Neural progenitor cell (in vitro differentiated cells): ENCODE measurements around the gene TMEM98. TPM values are rescaled to one million over a fixed set of nuclear protein-coding genes. Genes with fewer than 3 reads are reported as not detected.

Experiments
- DNase-seq: peaks from one replicate; pipeline ENCODE4 v3.0.0-alpha.2; 2016; ENCODE audit warnings: low spot score
- H2AFZ ChIP-seq: fragments of 200-600 bp; sonication (generic); replicated peaks from 2 replicates; pipeline ENCODE4 v1.6.1; 2016; ENCODE audit warnings: antibody characterized with exemption
- H3F3A ChIP-seq: fragments of 200-600 bp; sonication (generic); 2 replicates; pipeline ENCODE4 v1.6.1; 2016; ENCODE audit warnings: antibody characterized with exemption, low read depth
- H3K27ac ChIP-seq: fragments of 200-600 bp; sonication (generic); 2 replicates; pipeline ENCODE4 v1.5.1; 2016; ENCODE audit warnings: mild to moderate bottlenecking
- H3K27me3 ChIP-seq: fragments of 200-600 bp; sonication (generic); 2 replicates; pipeline ENCODE4 v1.6.1; 2016; ENCODE audit warnings: mild to moderate bottlenecking, moderate library complexity
- H3K36me3 ChIP-seq: fragments of 200-600 bp; sonication (generic); 2 replicates; pipeline ENCODE4 v1.5.1; 2016
- H3K4me1 ChIP-seq: fragments of 200-600 bp; sonication (generic); 2 replicates; pipeline ENCODE4 v1.6.1; 2016; ENCODE audit warnings: mixed run types
- H3K4me2 ChIP-seq: fragments of 200-600 bp; sonication (generic); 2 replicates; pipeline ENCODE4 v1.6.1; 2016
- H3K4me3 ChIP-seq: fragments of 200-600 bp; sonication (generic); 2 replicates; pipeline ENCODE4 v1.5.1; 2016
- H3K79me2 ChIP-seq: fragments of 200-600 bp; sonication (generic); 2 replicates; pipeline ENCODE4 v1.6.1; 2016; ENCODE audit warnings: low read depth
- H3K9ac ChIP-seq: fragments of 200-600 bp; sonication (generic); 2 replicates; pipeline ENCODE4 v1.6.1; 2016
- H3K9me3 ChIP-seq: fragments of 200-600 bp; sonication (generic); 2 replicates; pipeline ENCODE4 v1.5.1; 2016; ENCODE audit warnings: low read depth
- H4K20me1 ChIP-seq: fragments of 200-600 bp; sonication (generic); 2 replicates; pipeline ENCODE4 v1.6.1; 2016; ENCODE audit warnings: low read depth
- H3K27ac Mint-ChIP-seq: 3 replicates; pipeline ENCODE4 v1.8.0; 2021; ENCODE audit warnings: mixed read lengths
- H3K27me3 Mint-ChIP-seq: 2 replicates; pipeline ENCODE4 v1.8.0; 2022; ENCODE audit warnings: low read depth, mild to moderate bottlenecking, inconsistent platforms, moderate library complexity, mixed read lengths; ENCODE audit not compliant: insufficient read depth
- H3K36me3 Mint-ChIP-seq: 3 replicates; pipeline ENCODE4 v1.8.0; 2021; ENCODE audit warnings: mixed read lengths
- H3K4me1 Mint-ChIP-seq: 3 replicates; pipeline ENCODE4 v1.8.0; 2021; ENCODE audit warnings: mixed read lengths
- H3K4me3 Mint-ChIP-seq: 3 replicates; pipeline ENCODE4 v1.8.0; 2021; ENCODE audit warnings: mild to moderate bottlenecking, moderate library complexity, mixed read lengths
- H3K9me3 Mint-ChIP-seq: 3 replicates; pipeline ENCODE4 v1.8.0; 2020; ENCODE audit warnings: mixed read lengths
- CTCF ChIP-seq: fragments of 200-600 bp; sonication (generic); IDR thresholded peaks from 2 replicates; pipeline ENCODE4 v1.5.1; 2017; ENCODE audit warnings: antibody characterized with exemption, mild to moderate bottlenecking
- EZH2 ChIP-seq: fragments of 200-600 bp; sonication (generic); IDR thresholded peaks from 2 replicates; pipeline ENCODE4 v1.6.1; 2017; ENCODE audit warnings: antibody characterized with exemption, mild to moderate bottlenecking, moderate library complexity
- EZH2phosphoT487 ChIP-seq: fragments of 200-600 bp; sonication (generic); IDR thresholded peaks from 2 replicates; pipeline ENCODE4 v1.6.1; 2017; ENCODE audit warnings: antibody characterized with exemption
- total RNA-seq: library from RNA; depleted of rRNA; stranded (reverse); fragments of >200 nt; gene quantifications from 2 replicates; pipeline ENCODE4 v1.2.3, GENCODE V29; 2015; ENCODE audit warnings: low replicate concordance

TMEM98 gene
- total RNA-seq, 1 donor from 2014 or later, result 117 TPM

GRCh38 chr17:32930512-32930911, 2.6 kb downstream of the TMEM98 start:
- H3K79me2 ChIP-seq, result peaks cover 42% of the 10 kb centered on the region
- H3K9ac ChIP-seq, result no peak overlapping the region
- peaks cover 13% of the 10 kb centered on the region for H3F3A ChIP-seq
- no peaks in the 10 kb centered on the region for H3K9me3 ChIP-seq
- Mint-ChIP-seq H3K4me3 (no peak overlapping the region), H3K9me3 (peaks cover 1% of the 10 kb centered on the region), H3K27ac (no peak overlapping the region), H3K4me1 (peaks cover 30% of the 10 kb centered on the region), H3K36me3 (peaks cover 25% of the 10 kb centered on the region), H3K27me3 (peaks cover 4% of the 10 kb centered on the region)
- H3K27ac ChIP-seq, result no peak overlapping the region
- H3K4me3 ChIP-seq, result no peak overlapping the region
- H2AFZ ChIP-seq, result no peak overlapping the region
- TF ChIP-seq CTCF (no peak), EZH2phosphoT487 (no peak), EZH2 (no peak)
- peaks cover 30% of the 10 kb centered on the region for H4K20me1 ChIP-seq
- H3K4me1 ChIP-seq, result peaks cover 13% of the 10 kb centered on the region
- DNase-seq, result no peak
- H3K27me3 ChIP-seq, result no peaks in the 10 kb centered on the region
- H3K36me3 ChIP-seq, result no peaks in the 10 kb centered on the region
- H3K4me2 ChIP-seq, result peak overlapping the region; percentile 24

- H3K27ac Mint-ChIP-seq, result no peak overlapping the region
- H3K36me3 Mint-ChIP-seq, result peaks cover 25% of the 10 kb centered on the region
- TF ChIP-seq EZH2phosphoT487 (no peak), EZH2 (no peak)
- H3K4me1 Mint-ChIP-seq, result peaks cover 42% of the 10 kb centered on the region
- Histone ChIP-seq H3K79me2 (peaks cover 42% of the 10 kb centered on the region), H4K20me1 (peaks cover 41% of the 10 kb centered on the region), H2AFZ (no peak overlapping the region), H3K4me1 (peaks cover 16% of the 10 kb centered on the region), H3K9ac (no peak overlapping the region), H3K27ac (no peak overlapping the region), H3F3A (peaks cover 22% of the 10 kb centered on the region), H3K9me3 (no peaks in the 10 kb centered on the region), H3K36me3 (no peaks in the 10 kb centered on the region), H3K4me2 (no peak overlapping the region), H3K27me3 (no peaks in the 10 kb centered on the region), H3K4me3 (no peak overlapping the region)
- no peak overlapping the region for H3K4me3 Mint-ChIP-seq
- H3K27me3 Mint-ChIP-seq, result no peaks in the 10 kb centered on the region
- DNase-seq, result no peak
- no peaks in the 10 kb centered on the region for H3K9me3 Mint-ChIP-seq
Observed at GRCh38 chr17:32931686-32932085, 3.7 kb downstream of the TMEM98 start.

GRCh38 chr17:32933881-32934280, 5.9 kb downstream of the TMEM98 start:
- Mint-ChIP-seq H3K4me1 (peaks cover 44% of the 10 kb centered on the region), H3K27me3 (no peaks in the 10 kb centered on the region), H3K36me3 (peaks cover 34% of the 10 kb centered on the region), H3K27ac (no peak overlapping the region), H3K4me3 (no peak overlapping the region), H3K9me3 (no peaks in the 10 kb centered on the region)
- TF ChIP-seq CTCF (no peak), EZH2 (no peak), EZH2phosphoT487 (no peak)
- DNase-seq, result no peak
- H3K4me1 ChIP-seq, result peaks cover 17% of the 10 kb centered on the region
- no peak overlapping the region for H3K4me3 ChIP-seq
- H3K79me2 ChIP-seq, result peaks cover 35% of the 10 kb centered on the region
- H4K20me1 ChIP-seq, result peaks cover 42% of the 10 kb centered on the region
- H3K9ac ChIP-seq, result no peak overlapping the region
- H3K9me3 ChIP-seq, result no peaks in the 10 kb centered on the region
- H3F3A ChIP-seq, result peaks cover 10% of the 10 kb centered on the region
- no peaks in the 10 kb centered on the region for H3K27me3 ChIP-seq
- peaks cover 6% of the 10 kb centered on the region for H3K36me3 ChIP-seq
- no peak overlapping the region for H3K27ac ChIP-seq
- H2AFZ ChIP-seq, result no peak overlapping the region
- no peak overlapping the region for H3K4me2 ChIP-seq

- Mint-ChIP-seq H3K36me3 (peaks cover 45% of the 10 kb centered on the region), H3K4me1 (peaks cover 34% of the 10 kb centered on the region), H3K9me3 (no peaks in the 10 kb centered on the region), H3K4me3 (peak overlapping the region; percentile 59), H3K27ac (peak overlapping the region; percentile 65), H3K27me3 (no peaks in the 10 kb centered on the region)
- Histone ChIP-seq H3K27me3 (no peaks in the 10 kb centered on the region), H4K20me1 (peaks cover 29% of the 10 kb centered on the region), H3K4me3 (no peak overlapping the region), H3K4me2 (no peak overlapping the region), H2AFZ (no peak overlapping the region), H3K4me1 (peaks cover 10% of the 10 kb centered on the region), H3K9ac (no peak overlapping the region), H3F3A (peaks cover 9% of the 10 kb centered on the region), H3K27ac (no peak overlapping the region), H3K36me3 (peaks cover 6% of the 10 kb centered on the region), H3K79me2 (peaks cover 17% of the 10 kb centered on the region), H3K9me3 (no peaks in the 10 kb centered on the region)
- no peak for DNase-seq
- TF ChIP-seq EZH2, result no peak
- no peak for TF ChIP-seq CTCF
- TF ChIP-seq EZH2phosphoT487, result no peak
Observed at GRCh38 chr17:32935726-32936125, 7.8 kb downstream of the TMEM98 start.
